ENCODE results near the gene PDGFC.

The PDGFC gene

GRCh38 chr4:156729416-156729815 lies 242.2 kb downstream of the PDGFC start:
- DNase-seq = no peak

- DNase-seq = no peak
These were observed 246.3 kb downstream of the PDGFC start for GRCh38 chr4:156725257-156725656.

- no peak for DNase-seq
These were observed 247.5 kb downstream of the PDGFC start for GRCh38 chr4:156723951-156724668.

GRCh38 chr4:156718226-156718625 lies 253.4 kb downstream of the PDGFC start:
- no peak for DNase-seq

- DNase-seq = no peak
These were observed 260.4 kb downstream of the PDGFC start for GRCh38 chr4:156711193-156711590.
